ENCODE measurements around the gene COL7A1.
"Not testable (repeated sequence)": the region's sequence is repeated elsewhere in the genome, so short reads cannot be mapped to it uniquely, and the experiment has no call there.

COL7A1 gene

GRCh38 chr3:48532271-48532976 lies 62.7 kb downstream of the COL7A1 start:
- no peak for DNase-seq

DNA sequence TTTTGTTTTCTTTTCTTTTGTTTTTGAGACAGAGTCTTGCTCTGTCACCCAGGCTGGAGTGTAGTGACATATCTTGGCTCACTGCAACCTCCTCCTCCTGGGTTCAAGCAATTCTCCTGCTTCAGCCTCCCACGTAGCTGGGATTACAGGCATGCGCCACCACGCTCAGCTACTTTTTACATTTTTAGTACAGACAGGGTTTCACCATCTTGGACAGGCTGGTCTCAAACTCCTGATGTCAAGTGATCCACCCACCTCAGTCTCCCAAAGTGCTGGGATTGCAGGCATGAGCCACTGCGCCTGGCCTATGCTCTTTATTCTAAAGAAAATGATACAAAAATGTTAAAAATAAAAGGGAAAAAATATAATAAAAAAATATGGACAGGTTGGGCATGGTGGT lies 64.4 kb downstream of the COL7A1 start:
- DNase-seq = not testable (repeated sequence)

DNA sequence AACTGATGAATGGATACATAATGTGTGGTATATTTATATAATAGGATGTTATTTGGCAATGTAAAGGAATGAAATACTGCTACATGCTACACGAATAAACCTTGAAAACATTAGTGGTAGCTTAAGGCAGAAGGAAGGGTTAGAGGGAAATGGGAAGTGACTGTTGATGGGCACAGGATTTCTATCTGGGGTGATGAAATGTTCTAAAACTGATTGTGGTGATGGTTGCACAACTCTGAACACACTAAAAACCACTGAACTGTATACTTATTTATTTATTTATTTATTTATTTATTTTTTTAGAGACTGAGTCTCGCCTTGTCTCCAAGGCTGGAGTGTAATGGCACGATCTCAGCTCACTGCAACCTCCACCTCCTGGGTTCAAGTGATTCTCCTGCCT lies 66.4 kb downstream of the COL7A1 start:
- no peak for DNase-seq

DNA sequence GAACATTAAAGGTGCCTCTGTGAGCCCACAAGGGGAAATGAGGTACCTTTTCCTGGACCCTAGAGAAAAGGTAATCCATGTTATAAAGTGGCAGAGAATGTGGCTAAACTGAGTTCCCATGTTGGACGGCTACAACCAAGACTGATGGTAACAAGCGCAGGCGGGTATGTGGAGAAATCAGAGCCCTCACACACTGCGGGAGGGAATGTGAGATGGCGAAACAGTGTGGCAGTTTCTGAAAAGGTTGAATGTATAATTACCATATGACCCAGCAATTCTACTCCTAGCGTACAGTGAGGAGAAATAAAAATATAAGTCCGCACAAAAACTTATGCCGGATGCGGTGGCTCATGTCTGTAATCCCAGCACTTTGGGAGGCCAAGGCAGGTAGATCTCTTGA lies 67.1 kb downstream of the COL7A1 start:
- DNase-seq = no peak

GRCh38 chr3:48524970-48525369 lies 70.2 kb downstream of the COL7A1 start:
- DNase-seq = no peak

- no peak for DNase-seq
Observed at GRCh38 chr3:48521635-48522034, 73.5 kb downstream of the COL7A1 start.

DNA sequence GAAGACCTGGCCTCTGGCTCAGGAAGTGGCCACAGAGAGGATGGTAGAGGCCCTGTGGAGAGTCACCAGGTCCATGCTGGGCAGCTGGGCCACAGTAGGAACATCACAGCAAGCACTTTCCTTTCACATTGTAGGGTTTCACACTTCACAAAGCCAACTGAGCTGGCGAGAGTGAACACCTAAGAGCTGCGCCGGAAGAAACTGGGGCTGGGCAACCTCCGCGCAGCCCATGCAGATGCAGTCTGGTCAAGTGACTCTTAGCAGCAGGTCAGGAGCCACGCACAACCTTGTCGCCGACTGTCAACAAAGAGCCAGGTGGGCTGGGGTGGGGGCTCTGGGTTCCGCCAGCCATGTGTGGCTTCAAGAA lies 75.9 kb downstream of the COL7A1 start:
- DNase-seq = no peak

- DNase-seq = no peak
Observed at GRCh38 chr3:48518638-48519276, 76.4 kb downstream of the COL7A1 start.

DNA sequence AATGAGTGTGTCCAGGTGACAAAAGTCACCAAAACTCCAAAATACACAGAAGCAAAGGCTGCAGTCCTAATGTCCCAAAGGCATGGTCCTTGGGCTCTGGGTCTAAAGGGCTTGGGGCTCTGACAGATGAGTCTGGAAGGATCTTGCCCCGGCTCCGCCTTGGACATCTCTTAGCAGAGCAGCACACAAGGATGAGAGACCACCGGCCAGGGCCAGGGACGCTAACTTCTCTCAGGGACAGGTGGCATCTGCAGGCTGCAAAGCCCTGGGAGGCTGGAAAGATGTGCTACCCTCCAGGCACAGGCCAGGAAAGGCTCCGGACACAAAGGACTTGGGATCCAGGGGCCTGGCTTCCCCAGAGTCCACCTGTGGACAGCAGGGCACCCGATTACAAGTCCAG lies 77.1 kb downstream of the COL7A1 start:
- DNase-seq = no peak

- DNase-seq = no peak
Observed at GRCh38 chr3:48516571-48516970, 78.6 kb downstream of the COL7A1 start.

DNA sequence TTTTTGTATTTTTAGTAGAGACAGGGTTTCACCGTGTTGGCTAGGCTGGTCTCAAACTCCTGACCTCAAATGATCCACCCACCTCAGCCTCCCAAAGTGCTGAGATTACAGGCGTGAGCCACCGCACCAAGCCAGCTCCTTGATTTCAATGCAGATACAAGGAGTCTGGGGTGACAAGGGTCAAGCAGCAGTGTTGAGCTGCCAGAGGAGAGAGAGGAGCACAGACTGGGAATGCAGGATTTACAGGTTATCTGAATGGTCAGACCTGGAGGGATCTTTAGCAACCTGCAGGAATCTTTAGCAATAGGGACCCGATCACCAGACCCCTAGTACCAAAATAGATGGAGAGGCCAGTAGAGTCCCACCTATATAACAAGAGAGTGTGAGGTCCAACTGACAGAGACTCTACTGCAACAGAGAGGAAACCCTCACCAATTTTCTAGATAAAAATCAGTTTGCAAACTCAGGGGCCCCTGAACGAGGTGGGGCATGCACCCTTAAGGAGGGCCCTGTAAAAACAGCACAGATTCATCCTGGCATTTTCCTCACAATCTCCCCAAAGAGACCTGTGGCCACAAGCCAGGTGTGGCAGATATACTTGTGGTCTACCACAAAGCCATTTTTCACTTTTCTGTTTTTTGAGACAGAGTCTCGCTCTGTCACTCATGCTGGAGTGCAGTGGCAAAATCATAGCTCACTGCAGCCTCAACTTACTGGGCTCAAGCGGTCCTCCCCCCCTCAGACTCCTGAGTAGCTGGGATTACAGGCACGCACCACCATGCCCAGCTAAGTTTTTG lies 80.5 kb downstream of the COL7A1 start:
- no peak for DNase-seq
